CD4-positive, alpha-beta T cell treated with Interleukin-21 for 1 hour (primary cell): Measurements from ENCODE around the gene CACHD1.

ENCODE experiments used
- DNase-seq: peaks from one replicate; pipeline ENCODE4 v3.0.0-alpha.2; 2020

The CACHD1 gene

DNA sequence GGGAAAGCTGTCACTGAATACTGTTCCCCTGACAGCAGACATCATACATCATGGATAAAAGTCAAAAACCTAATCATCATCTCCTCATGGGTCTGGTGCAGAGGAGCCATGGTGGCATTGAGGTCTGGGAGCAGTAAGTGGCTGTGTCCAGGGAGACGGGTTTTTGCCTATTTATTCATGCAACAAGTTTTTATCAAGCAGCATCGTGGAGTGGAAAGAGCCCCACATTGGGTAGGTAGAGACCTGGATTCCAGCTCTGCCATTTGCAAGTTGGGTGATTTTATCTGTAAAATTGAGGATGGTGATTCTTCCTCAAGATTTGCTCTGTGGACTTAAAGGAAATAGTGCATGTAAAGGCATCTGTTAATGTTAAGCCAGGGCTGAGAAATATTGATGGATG is 4.2 kb downstream of the CACHD1 start:
- DNase-seq: no peak

GRCh38 chr1:64474665-64475439 is 4.9 kb downstream of the CACHD1 start:
- DNase-seq: no peak

DNA sequence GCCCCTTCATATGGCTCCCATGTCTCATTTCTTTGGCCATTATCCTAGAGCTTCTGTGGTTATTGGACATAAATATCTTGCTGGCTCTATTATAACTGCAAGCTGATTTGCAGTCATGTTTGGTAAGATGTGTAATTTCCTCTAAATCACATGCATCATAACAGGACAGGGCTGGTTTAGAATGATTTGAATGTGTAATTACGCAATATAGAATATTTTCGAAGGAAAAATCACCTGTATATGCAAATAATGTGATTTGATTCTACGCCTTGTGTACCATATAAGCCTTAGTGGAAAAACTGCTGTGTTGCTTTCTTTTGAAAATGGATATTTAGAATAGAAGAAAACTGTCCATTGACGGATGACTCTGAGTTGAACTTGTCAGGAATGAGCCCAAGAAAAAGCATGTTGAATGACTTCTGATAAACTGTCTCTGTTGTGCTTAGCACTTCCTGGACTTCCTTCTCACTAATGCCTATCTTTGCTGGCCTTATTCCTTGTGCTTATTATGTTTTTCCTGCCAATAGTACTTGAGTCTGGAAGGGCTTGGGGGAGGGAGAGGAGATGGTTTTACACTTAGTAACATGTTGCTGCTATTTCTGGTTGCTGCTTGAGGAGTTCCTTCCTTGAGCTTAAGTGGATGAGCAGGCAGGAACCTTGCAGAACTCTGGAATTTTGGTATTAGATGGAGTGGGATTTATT is 6.5 kb downstream of the CACHD1 start:
- DNase-seq: no peak

DNA sequence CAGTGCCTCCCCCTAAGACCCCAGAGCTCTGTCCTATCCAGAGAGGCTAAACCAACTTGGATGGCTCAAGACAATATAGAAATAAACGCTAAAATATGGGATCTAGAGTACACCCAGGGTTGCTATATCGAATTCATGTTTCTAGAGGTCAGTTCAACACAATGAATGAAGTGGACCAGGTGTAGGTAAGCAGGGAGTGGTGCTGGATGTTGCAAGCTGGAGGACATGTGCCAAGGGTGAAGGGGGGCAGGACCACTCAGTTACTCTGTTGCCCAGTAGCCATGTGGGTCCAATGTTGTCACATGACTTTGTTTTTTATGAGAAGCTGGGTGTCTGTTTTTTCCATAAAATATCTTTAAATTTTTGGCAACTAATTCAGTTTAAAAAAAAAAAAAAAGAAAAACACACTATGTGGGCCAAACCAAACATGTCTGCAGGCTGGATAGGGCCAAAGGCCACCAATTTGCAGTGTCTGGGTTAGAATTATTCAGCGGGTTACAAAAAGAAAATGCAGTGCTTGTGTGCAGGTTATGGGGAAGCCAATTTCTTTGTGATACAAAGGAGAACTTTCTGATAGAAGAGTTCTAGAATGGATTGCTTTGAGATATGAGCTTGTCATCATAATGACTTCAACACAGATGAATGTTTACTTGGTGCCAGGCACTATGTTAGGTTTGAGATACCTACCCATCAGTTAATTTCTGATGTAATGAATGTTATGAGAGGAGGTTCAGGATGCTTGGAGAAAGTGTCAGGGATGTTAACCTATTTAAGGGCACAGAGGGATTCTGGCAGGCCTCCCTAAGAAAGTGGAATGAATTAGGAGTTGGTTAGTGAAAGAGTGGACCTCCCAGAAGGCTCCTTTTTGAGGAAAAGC is 8.9 kb downstream of the CACHD1 start:
- DNase-seq: no peak

GRCh38 chr1:64479874-64480273 is 9.9 kb downstream of the CACHD1 start:
- DNase-seq: no peak

- DNase-seq: no peak
These were observed 11.3 kb downstream of the CACHD1 start for GRCh38 chr1:64480999-64481772.

- no peak for DNase-seq
These were observed 12.2 kb downstream of the CACHD1 start for GRCh38 chr1:64482128-64482527.

GRCh38 chr1:64482720-64483119 is 12.8 kb downstream of the CACHD1 start:
- DNase-seq: no peak

DNA sequence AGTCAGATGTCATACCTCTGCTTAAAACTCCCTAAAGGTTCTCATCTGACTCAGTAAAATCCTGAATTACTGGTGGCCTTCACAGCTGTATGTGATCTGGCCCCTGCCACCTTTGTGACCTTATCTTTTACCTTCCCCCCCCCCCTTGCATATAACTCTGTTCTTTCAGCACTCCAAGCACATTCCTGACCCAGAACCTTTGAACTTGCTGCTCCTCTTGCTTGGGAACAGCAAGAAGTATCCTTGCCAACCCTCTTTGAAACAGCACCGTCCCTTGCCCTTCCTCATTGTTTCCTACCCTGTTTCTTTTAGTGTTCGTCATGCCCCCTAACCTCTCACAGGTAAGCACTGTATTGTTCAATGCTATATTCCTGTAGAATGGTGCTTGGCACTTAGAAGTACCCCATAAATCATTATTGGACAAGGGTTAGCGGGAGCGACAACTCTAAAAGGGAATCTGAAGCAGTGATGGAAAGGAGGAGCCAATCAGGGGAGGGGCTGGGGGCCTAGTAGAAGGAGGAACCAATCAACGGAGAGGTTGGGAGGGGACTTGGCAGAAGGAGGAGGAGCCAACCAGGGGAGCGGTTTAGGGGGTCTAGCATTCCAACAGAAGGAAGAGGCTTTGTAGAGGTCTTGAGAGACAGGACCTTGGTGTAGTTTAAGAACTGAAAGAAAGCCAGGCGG is 13.9 kb downstream of the CACHD1 start:
- DNase-seq: no peak

GRCh38 chr1:64484651-64485050 is 14.7 kb downstream of the CACHD1 start:
- DNase-seq: no peak

DNA sequence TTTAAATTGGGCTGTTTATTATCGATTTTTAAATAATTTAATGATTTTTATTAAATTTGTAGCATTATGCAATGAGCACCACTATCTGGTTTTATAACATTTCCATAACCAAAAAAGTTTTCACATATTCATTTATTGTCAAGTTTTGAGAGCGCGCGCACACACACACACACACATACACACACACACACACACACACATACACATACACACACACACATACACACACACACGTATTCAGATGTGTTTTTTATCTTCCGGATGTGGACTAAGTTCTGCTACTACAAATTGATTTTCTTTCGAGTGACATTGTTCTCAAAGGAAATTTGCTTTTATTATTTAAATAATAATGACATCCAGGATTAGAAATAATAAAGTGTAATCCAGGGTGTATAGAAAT is 16.3 kb downstream of the CACHD1 start:
- DNase-seq: no peak

DNA sequence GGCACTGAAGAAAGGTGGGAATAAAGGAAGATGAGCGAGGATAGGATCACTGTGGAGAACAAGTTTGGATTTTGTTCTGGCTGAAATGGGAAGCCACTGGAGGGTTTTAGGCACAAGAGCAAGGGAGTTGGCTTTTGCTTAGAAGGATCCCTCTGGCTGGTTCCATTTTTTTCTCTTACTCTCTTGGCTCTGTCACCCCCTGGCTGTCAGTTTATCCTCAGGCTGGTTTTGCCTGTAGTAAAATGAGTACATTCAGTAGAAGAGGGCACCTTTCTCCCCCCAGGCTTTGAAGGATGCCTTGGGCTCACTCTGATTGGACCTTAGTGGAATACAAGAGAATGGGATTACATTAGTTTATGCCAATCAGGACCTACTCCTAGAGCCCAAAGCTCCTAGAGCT is 17.1 kb downstream of the CACHD1 start:
- no peak for DNase-seq

DNA sequence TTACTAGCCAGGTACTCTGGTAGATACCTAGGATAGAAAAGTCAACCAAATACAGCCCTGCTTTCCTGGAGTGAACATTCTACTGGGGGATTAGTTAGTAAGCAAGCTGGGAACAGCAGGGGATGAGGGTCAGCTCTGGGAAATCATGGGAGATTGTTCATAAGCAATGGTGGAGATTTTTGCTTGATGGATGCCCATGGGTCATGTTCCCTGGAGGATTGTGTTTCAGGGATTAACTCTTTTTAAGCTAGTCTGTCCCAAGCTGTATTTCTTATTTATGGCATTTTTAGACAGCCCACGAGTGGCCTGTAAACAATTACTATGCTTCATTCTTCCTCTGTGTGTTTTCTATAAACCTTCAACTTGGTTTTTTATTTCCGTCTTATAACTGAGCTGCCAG is 18.9 kb downstream of the CACHD1 start:
- no peak for DNase-seq

DNA sequence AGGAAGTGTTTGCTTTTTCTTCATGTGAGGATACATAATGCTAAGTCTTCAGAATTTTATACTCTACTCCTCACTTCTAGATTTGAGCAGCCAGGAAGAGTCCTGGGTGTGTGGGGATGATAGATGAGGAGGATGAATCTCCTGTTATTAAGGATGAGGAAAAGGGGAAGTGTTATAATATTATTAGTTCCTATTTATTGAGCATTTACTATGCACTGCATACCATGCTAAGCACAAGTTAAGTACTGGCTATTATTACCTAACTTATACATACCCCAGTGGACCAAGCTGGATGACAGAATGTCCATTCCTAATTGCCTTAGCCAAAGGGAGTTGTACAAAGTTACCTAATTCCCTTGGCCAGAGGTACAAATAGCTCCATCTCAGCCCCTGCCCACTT is 19.8 kb downstream of the CACHD1 start:
- DNase-seq: no peak

DNA sequence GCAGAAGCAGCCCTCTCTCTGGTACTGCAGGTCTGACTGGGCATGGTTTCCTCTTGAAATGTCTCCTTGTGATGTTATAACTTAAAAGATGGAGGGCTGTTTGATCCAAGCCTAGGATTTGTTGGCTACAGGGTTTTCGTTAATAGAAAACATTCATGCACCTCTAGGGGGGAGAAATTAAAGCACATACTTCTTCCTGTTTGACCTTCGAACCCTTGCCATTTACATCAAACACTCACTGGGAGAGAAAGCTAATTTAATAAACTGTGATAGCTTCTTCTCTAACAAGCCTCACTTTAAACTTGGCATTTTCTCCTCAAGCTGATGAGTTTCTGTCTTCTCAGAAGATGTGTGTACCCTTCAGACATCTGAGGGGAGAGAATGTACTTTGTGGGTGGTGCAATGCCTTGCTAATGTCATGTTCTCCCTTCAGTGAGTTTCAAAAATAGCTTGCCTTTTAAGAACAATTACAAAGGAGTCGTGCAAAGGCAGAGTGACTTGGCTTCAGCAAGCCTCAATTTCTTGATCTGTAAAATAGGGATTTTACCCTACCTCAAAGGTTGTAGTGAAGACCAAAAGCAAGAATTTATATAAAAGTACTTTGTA is 20.4 kb downstream of the CACHD1 start:
- DNase-seq: no peak

DNA sequence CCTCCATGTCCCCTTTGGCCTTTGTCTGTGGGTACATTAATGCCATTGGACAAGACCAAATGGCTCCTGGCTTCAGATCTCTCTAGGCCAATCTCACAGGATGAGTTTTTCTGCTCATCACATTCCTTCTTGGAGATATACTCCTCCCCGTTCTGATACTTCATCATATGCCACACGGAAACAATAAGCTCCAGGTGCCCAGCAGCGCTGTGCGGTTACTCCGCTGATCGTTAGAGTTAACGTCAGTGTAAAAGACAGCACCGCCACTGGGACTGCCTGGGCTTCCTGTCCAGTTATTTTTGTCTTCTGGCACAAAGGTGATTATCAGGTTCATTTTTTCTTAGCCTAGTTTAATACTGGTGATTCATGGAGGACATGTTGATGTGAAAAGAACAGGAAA is 22.5 kb downstream of the CACHD1 start:
- DNase-seq: no peak

DNA sequence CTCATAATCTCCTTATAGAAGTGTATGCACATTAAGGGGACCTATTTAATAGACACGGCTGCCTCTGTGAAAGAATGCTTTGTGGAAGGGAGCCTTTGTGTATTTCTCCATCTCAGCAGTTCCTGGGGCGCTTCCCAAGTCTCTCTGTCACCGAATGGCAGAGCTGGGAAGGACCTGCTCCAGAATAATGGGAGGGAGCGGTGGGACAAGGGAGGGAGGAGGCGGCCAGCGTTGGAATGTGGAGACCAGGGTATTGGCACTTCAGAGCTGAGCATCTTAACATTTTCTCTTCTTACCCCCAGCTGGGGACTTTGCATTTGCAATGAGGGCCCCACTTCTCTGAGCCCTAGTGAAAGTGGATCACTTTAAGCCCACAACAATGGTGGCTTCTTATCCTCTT is 23.9 kb downstream of the CACHD1 start:
- no peak for DNase-seq

DNA sequence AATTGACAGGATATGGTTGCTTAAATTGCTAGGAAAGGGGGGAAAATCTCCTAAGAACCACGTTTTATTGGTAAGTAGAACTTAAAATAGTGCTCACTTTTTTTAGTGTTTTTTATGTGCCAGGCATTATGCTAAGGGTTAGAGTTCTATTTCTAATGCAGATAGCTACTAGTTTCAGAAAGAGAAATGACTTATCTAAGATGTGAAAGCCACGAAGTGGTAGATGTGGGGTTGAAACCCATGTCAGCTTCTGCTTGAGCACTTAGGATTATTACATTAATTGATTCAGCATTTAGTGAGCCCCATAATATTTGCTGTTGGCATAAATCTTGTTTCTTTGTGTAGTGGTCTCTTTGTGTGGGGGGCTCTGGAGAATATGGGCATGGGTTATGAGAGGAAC is 24.7 kb downstream of the CACHD1 start:
- DNase-seq: no peak

DNA sequence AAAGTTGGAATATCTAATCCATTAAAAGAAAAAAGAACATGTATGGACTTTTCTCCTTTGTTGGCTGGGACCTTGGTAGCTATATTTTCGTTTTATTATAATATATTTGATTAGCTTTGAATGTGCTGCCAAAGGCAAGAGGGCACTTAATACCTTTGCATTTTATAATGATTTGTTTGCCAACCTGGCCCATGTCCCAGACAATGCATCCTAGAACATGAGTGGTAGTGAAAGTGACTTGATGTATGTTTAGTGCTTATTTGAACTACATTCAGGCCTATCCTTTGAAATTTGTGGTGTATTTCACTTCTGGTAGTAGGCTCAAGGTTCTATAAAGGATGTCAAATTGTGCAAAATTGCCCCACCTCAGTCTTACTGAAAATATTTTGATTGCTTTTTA is 25.9 kb downstream of the CACHD1 start:
- DNase-seq: no peak

DNA sequence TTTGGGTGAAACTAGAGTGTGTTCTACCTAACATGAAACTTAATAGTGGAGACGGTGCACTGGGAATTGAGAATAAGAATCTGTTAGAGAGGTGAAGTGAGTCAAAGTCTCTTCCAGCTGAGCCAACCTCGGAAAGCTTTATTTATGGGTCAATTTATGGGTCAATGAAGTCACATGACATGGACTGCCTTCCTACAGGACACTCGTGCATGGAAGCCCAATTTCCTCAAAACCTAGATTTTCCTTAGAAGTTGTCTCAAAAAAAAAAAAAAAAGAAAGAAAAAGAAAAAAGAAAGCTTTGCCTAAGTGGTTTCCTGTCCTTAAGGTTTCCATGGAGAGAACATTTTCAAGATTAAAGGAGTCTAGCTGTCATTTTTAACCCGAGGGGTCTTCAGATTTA is 26.7 kb downstream of the CACHD1 start:
- DNase-seq: no peak

DNA sequence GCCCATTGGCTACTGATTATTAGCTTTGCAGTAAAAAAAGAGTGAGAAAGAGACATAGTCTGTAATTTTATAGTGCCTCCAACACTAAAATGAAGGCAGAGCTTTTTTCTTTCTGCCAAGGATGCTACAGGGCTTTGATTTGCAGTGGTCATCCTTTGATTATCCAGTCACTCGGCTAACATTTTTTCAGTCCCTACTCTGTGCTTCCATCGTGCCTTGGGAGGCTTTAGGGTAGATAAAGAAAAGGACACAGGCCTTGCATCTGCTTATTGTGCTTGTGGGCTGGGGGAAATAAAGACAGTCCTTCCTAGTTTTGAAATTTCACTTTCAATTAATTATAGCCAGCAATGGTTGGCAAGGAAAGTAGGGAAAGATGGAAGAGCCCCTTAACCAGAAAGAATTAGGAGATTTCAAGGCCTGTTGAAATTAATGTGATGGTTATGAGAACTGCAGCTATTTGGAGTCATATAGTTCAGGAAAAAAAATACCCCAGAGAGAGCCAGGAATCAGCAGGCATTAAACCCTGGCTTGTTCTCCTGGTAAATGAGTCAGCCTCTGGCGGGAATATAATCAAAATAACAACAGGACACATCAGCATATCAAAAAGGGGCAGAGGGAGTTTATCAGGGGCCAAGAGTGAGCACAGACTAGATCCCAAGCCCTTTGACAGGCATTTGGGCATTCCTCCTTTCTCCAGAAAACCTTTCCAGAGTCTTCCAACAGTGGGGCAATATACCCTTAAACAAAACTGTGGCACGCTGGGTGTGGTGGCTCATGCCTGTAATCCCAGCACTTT is 27.4 kb downstream of the CACHD1 start:
- no peak for DNase-seq
